Measurements from ENCODE around the gene PDE4A. TPM values are rescaled to one million over a fixed set of nuclear protein-coding genes. Genes with fewer than 3 reads are reported as not detected.

Gene PDE4A
- total and polyA plus RNA-seq, 10 of the 15 experiments (the other 5 are each of a cell fraction or from before 2014, with no cell fraction given): 0.24 to 13.3 (median 4.9) TPM

DNA sequence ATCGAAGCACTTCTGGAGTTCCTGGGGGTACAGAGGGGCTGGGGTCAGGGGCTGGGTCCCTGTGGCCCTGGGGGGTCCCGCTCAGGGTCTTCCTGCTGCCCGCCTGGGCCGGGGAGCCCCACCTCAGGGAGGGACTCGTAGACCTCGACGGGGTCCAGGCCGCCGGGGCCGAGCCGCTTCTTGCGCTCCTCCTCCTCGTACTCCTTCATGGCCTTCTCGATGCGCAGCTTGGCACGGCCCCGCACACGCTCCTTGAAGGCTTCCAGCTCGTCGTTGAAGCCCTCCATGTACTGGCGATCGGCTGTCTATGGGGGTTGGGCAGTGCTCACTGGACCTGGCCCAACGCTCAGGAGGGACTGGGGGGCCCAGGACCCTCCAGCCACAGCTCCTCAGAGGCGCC is 27.2 kb upstream of the PDE4A start:
- Histone ChIP-seq H3K4me2 (ENCODE audit: control insufficient read depth, insufficient read depth) (no peak overlapping the region), H3K36me3 (ENCODE audit: control insufficient read depth in 2 of 2, insufficient read depth in 2 of 2, low read length in 1 of 2) (peaks cover 5 to 28% of the 10 kb centered on the region in 2 experiments; a peak in 3 of 4 replicates), H3K4me1 (ENCODE audit: control insufficient read depth, insufficient read depth, low read length) (no peaks in the 10 kb centered on the region), H4K20me1 (ENCODE audit: control insufficient read depth, insufficient read depth) (no peaks in the 10 kb centered on the region), H3K27me3 (replicated peaks in 1 of 2; ENCODE audit: control insufficient read depth in 2 of 2, insufficient read depth in 2 of 2, low read length in 1 of 2) (no peaks in the 10 kb centered on the region), H3K27ac (ENCODE audit: control insufficient read depth, insufficient read depth) (no peak overlapping the region), H3K4me3 (no peak overlapping the region), H2AFZ (ENCODE audit: control insufficient read depth, low read depth, low read length) (no peak overlapping the region), H3K9me3 (replicated peaks; ENCODE audit: control insufficient read depth, insufficient read depth, low read length) (no peaks in the 10 kb centered on the region), H3K9ac (ENCODE audit: control insufficient read depth, insufficient read depth, low read length) (no peak overlapping the region), H3K79me2 (ENCODE audit: control insufficient read depth, insufficient read depth, low read length) (peaks cover 5% of the 10 kb centered on the region)
- BruUV-seq (replicated peaks): no TSS peak
- CTCF ChIA-PET: interaction anchor here (1.1 to 4.9 kb wide), 3 partner anchors 35 to 134 kb away, joined by 3 to 89 read pairs (median 89); partner anchors contain the start of gene ICAM1
- POLR2A ChIA-PET: interaction anchor here (0.9 kb wide), 1 partner anchor 13 kb away, joined by 3 read pairs; the partner anchor contains the start of gene TYK2
- WGBS (ENCODE audit: insufficient coverage, insufficient replicate concordance, low lambda C conversion rate, missing lambda C conversion rate): 97% methylated on average over 20 of the region's 24 CpGs
- SMC1A ChIA-PET (ENCODE audit: uncharacterized antibody, unreplicated experiment): interaction anchor here (1.0 to 3.2 kb wide), 4 partner anchors 8 to 135 kb away, joined by 3 to 35 read pairs (median 10); partner anchors contain the start of gene ICAM1
- TF ChIP-seq IKZF2 (IDR thresholded peaks at IDR 0.05) (no peak), CREB1 (IDR thresholded peaks at IDR 0.05; ENCODE audit: low read depth) (no peak), MTA2 (IDR thresholded peaks at IDR 0.05; ENCODE audit: low read depth) (no peak), TCF7 (IDR thresholded peaks at IDR 0.05; ENCODE audit: borderline replicate concordance) (no peak), WRNIP1 (IDR thresholded peaks at IDR 0.05; ENCODE audit: borderline replicate concordance, low read depth, low read length) (no peak), MYC (IDR thresholded peaks at IDR 0.05; ENCODE audit: insufficient read depth, insufficient read length, insufficient replicate concordance, low read length, severe bottlenecking) (no peak)
- TF ChIP-seq, protein P1, sequence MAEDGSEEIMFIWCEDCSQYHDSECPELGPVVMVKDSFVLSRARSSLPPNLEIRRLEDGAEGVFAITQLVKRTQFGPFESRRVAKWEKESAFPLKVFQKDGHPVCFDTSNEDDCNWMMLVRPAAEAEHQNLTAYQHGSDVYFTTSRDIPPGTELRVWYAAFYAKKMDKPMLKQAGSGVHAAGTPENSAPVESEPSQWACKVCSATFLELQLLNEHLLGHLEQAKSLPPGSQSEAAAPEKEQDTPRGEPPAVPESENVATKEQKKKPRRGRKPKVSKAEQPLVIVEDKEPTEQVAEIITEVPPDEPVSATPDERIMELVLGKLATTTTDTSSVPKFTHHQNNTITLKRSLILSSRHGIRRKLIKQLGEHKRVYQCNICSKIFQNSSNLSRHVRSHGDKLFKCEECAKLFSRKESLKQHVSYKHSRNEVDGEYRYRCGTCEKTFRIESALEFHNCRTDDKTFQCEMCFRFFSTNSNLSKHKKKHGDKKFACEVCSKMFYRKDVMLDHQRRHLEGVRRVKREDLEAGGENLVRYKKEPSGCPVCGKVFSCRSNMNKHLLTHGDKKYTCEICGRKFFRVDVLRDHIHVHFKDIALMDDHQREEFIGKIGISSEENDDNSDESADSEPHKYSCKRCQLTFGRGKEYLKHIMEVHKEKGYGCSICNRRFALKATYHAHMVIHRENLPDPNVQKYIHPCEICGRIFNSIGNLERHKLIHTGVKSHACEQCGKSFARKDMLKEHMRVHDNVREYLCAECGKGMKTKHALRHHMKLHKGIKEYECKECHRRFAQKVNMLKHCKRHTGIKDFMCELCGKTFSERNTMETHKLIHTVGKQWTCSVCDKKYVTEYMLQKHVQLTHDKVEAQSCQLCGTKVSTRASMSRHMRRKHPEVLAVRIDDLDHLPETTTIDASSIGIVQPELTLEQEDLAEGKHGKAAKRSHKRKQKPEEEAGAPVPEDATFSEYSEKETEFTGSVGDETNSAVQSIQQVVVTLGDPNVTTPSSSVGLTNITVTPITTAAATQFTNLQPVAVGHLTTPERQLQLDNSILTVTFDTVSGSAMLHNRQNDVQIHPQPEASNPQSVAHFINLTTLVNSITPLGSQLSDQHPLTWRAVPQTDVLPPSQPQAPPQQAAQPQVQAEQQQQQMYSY (CRISPR knock-in tag; IDR thresholded peaks at IDR 0.05): no peak
- TF ChIP-seq, protein P2, sequence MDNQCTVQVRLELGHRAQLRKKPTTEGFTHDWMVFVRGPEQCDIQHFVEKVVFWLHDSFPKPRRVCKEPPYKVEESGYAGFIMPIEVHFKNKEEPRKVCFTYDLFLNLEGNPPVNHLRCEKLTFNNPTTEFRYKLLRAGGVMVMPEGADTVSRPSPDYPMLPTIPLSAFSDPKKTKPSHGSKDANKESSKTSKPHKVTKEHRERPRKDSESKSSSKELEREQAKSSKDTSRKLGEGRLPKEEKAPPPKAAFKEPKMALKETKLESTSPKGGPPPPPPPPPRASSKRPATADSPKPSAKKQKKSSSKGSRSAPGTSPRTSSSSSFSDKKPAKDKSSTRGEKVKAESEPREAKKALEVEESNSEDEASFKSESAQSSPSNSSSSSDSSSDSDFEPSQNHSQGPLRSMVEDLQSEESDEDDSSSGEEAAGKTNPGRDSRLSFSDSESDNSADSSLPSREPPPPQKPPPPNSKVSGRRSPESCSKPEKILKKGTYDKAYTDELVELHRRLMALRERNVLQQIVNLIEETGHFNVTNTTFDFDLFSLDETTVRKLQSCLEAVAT (IDR thresholded peaks at IDR 0.05): no peak
- no peak for ATAC-seq
- DNase-seq (ENCODE audit: low read depth, low spot score): no peak
- no peak for FAIRE-seq
- in situ Hi-C loops (cut with MboI): no loop called here
- intact Hi-C loops (cut with micrococcal nuclease; ENCODE audit: unreplicated experiment): no loop called here
- RAD21 ChIA-PET (ENCODE audit: unreplicated experiment): interaction anchor here (1.0 to 4.1 kb wide), 3 partner anchors 123 to 134 kb away, joined by 4 to 49 read pairs (median 40); partner anchors contain the start of gene ICAM1

Data from GM12878 (cell line).